Measurements from ENCODE around the gene MDM1. TPM values are rescaled to one million over a fixed set of nuclear protein-coding genes. Genes with fewer than 3 reads are reported as not detected.
A peak's percentile ranks its signal among the peaks of the same experiment; 100 is the strongest.

The MDM1 gene
- total RNA-seq, 2 donors from 2014 or later, result 7.7 to 12.0 TPM

- no peak for DNase-seq
- H3K36me3 ChIP-seq, result no peaks in the 10 kb centered on the region
- no peaks in the 10 kb centered on the region for H3K27me3 ChIP-seq
- intact Hi-C loops (cut with DNase I), result no loop called here
- no peak overlapping the region for H3K9ac ChIP-seq (ENCODE audit: low read depth in 2 of 2, low read length in 2 of 2)
- H3K9me3 ChIP-seq, result no peaks in the 10 kb centered on the region
- peaks cover 4% of the 10 kb centered on the region for H3K4me1 ChIP-seq
- H3K27ac ChIP-seq, result no peak overlapping the region
- no peak for TF ChIP-seq CTCF (IDR thresholded peaks at IDR 0.05)
- no peak overlapping the region for H3K4me3 ChIP-seq
Observed at GRCh38 chr12:68376901-68377300, 44.7 kb upstream of the MDM1 start.

DNA sequence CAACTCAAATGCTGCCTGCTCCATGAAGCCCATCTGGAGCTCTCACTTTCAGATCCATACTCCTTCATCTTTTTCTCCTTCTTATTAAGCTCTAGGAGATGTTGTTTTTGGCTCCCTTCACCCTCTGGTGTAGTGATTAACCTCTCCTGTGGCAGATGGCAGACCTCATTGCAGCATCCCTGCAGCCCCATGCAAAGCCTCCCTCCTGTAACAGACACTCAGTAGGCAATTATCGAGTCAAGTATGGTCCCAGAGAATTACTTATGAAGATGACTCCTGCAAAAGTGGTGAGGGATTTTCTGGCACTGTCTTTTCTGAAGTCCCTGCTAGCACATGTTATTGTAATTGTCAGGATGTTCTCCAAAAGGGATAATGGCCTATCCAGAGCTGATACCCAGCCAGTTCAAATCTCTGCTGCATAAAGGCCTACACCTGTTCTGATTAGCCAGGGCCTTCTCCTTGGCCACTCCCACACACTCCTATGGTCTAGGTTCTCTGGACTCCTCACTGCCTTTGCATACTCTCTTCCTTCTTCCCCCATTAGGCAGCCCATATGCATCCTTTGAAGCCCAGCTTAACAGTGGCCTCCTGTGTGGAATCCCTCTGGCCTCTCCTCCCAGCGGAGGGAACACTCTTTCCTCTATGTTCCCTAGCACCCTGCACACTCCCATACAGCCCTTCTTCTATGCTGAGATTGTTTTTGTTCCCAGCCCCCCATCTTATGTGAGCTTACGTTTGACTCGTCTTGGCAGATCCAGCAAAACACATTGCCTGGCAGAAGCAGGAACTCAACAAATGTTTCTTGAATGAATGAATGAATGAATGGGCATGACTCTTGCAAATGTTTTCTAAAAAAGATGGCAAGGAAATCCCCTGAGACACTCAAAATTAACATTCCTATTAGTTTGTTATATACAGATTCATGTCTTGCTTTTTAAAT, 43.9 kb upstream of the MDM1 start:
- no peak for TF ChIP-seq CTCF (IDR thresholded peaks at IDR 0.05)

DNA sequence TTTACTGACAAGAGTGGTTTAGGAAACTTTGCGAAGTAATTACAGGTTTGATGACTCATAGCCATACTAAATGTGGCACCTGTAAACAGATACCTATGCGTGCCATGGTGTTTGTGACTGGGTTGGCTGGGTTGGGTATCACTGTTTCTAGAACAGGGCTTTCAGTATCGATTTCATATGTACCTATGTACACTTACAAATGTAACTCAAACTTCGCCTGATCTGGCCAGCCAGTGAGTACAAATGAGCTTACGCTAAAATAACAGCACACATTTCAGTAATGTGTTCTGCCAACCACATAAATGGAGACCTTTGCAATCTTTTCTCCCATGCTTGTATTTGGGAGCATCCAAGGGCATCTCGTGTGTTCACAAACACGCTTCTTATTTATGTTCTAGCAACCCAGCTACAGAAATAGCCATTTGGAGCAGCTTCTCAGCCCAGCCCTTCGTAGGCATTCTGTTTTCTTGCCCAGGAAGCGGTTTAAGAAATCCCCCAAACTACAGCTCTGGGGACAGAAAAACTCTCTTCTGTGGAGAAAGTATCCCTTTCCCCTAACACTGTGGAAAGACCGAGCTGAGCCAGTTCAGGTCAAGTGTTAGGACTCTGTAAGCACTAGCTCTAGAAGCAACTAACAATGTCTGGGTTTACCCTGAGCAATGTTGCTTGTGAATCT, 42.3 kb upstream of the MDM1 start:
- H3K36me3 ChIP-seq, result no peaks in the 10 kb centered on the region
- no peak overlapping the region for H3K9ac ChIP-seq (ENCODE audit: low read depth in 2 of 2, low read length in 2 of 2)
- DNase-seq, result no peak
- H3K27ac ChIP-seq, result no peak overlapping the region
- no peak overlapping the region for H3K4me3 ChIP-seq
- H3K4me1 ChIP-seq, result no peaks in the 10 kb centered on the region
- no peaks in the 10 kb centered on the region for H3K27me3 ChIP-seq
- intact Hi-C loops (cut with DNase I), result no loop called here
- no peaks in the 10 kb centered on the region for H3K9me3 ChIP-seq
- TF ChIP-seq CTCF (IDR thresholded peaks at IDR 0.05), result no peak

More for the DNA sequence above, 43.9 kb upstream of the MDM1 start:
- no peak overlapping the region for H3K9ac ChIP-seq (ENCODE audit: low read depth in 2 of 2, low read length in 2 of 2)
- intact Hi-C loops (cut with DNase I), result no loop called here
- no peak for DNase-seq
- no peak overlapping the region for H3K27ac ChIP-seq
- no peak overlapping the region for H3K4me3 ChIP-seq
- H3K27me3 ChIP-seq, result no peaks in the 10 kb centered on the region
- peaks cover 4% of the 10 kb centered on the region for H3K4me1 ChIP-seq
- H3K9me3 ChIP-seq, result no peaks in the 10 kb centered on the region
- H3K36me3 ChIP-seq, result no peaks in the 10 kb centered on the region

GRCh38 chr12:68370667-68371066, 38.5 kb upstream of the MDM1 start:
- intact Hi-C loops (cut with DNase I), result no loop called here
- Histone ChIP-seq H3K27ac (no peak overlapping the region), H3K27me3 (no peaks in the 10 kb centered on the region), H3K36me3 (no peaks in the 10 kb centered on the region), H3K9me3 (no peaks in the 10 kb centered on the region), H3K9ac (ENCODE audit: low read depth in 2 of 2, low read length in 2 of 2) (no peak overlapping the region), H3K4me3 (no peak overlapping the region), H3K4me1 (no peaks in the 10 kb centered on the region)
- DNase-seq, result no peak
- no peak for TF ChIP-seq CTCF (IDR thresholded peaks at IDR 0.05)

GRCh38 chr12:68370006-68370590, 37.9 kb upstream of the MDM1 start:
- Histone ChIP-seq H3K4me1 (no peaks in the 10 kb centered on the region), H3K27ac (peak overlapping the region; percentile 9), H3K27me3 (no peaks in the 10 kb centered on the region), H3K9ac (ENCODE audit: low read depth in 2 of 2, low read length in 2 of 2) (no peak overlapping the region), H3K4me3 (no peak overlapping the region), H3K36me3 (no peaks in the 10 kb centered on the region), H3K9me3 (no peaks in the 10 kb centered on the region)
- no peak for DNase-seq
- intact Hi-C loops (cut with DNase I), result no loop called here
- no peak for TF ChIP-seq CTCF (IDR thresholded peaks at IDR 0.05)
